Choroid plexus epithelial cell (primary cell): ENCODE data around the gene PAGE5.

Experiments used
- DNase-seq: peaks from one replicate; pipeline ENCODE4 v3.0.0-alpha.2; 2010; ENCODE audit warnings: low read depth
- H3K4me3 ChIP-seq: 2 replicates; pipeline ENCODE4 v1.5.1; 2011; ENCODE audit warnings: low read depth, mild to moderate bottlenecking, control low read depth, low read length, moderate library complexity
- TF ChIP-seq, protein P1 (sequence below): conservative IDR thresholded peaks from 2 replicates; pipeline ENCODE4 v1.5.1; 2011; ENCODE audit warnings: low read depth, mild to moderate bottlenecking, control low read depth, inconsistent platforms, low read length, moderate library complexity

The PAGE5 gene, protein sequence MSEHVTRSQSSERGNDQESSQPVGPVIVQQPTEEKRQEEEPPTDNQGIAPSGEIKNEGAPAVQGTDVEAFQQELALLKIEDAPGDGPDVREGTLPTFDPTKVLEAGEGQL

DNA sequence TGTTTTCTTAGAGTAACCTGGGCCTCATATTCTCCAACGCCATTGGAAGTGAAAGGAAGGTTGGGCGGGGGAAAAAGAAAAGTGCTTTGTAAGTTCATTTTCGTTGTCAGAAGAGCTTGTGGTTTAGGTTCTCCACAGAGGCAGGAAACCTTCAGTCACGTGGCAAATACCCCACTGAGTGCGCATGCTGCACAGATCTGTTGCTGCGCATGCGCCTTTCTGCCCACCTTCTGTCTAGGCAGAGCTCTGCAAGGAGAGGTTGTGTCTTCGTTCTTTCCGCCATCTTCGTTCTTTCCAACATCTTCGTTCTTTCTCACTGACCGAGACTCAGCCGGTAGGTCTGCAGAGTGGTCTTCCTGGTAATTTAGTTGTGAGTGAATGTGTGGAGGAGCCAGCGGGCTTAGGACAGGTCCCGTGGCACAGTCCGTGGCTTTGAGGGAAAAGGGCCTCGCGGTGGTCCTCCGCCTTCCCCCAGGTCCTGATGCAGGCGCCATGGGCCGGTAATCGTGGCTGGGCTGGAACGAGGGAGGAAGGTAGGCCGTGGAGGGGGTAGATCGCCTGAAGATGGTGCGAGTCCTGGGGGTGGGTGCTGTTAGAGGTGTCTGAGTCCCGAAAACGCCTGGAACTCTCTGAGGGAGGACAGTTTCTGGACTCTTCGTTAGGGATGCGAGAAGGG is at the start of gene PAGE5:
TSS of gene PAGE5 (plus strand) at position 228 of the 676 bp plus-strand sequence. CDS start 1,037 bp downstream, outside the sequence.
- DNase-seq: no peak
- TF ChIP-seq, protein P1, sequence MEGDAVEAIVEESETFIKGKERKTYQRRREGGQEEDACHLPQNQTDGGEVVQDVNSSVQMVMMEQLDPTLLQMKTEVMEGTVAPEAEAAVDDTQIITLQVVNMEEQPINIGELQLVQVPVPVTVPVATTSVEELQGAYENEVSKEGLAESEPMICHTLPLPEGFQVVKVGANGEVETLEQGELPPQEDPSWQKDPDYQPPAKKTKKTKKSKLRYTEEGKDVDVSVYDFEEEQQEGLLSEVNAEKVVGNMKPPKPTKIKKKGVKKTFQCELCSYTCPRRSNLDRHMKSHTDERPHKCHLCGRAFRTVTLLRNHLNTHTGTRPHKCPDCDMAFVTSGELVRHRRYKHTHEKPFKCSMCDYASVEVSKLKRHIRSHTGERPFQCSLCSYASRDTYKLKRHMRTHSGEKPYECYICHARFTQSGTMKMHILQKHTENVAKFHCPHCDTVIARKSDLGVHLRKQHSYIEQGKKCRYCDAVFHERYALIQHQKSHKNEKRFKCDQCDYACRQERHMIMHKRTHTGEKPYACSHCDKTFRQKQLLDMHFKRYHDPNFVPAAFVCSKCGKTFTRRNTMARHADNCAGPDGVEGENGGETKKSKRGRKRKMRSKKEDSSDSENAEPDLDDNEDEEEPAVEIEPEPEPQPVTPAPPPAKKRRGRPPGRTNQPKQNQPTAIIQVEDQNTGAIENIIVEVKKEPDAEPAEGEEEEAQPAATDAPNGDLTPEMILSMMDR: no peak

DNA sequence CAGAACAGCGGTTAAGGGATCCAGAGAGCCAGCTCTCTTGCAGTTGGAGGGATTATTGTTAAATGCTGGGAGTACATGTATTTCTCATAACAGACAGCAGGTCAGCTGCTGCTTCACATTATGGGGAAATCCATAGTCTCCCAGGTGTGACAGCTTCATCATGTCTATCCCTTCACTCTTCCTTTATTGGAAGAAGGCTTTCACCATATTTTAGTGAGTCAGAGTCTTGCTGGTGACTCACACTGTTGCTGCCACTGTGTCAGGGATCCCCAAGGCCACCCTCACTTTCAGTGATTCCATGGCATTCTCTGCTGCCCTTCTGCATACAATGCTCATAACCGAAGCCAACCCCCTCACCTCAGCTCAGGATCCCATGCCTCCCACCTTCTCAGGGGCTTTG is 32.9 kb upstream of the PAGE5 start:
- TF ChIP-seq, protein P1: no peak
- H3K4me3 ChIP-seq: no peak overlapping the region
- DNase-seq: no peak

More for the DNA sequence above, at the start of gene PAGE5:
- no peak within 1 kb of the TSS for H3K4me3 ChIP-seq

DNA sequence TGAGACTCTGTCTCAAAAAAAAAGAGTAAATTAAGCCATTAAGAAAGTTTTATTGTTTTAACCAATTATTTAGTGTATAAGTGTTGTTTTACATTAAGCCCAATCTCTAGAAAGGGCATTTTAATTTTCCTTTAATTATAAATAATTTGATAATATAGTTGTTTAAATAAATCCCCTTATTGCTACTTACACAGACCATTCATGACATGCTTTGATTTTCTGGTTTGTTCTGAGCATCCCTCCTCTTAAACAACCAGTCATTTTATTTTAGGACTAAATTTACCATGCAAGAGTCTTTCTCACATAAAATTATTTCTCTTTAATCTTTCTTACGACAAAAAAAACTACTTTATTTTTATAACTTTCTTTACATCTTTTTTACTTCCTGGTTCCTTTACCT is 23.5 kb upstream of the PAGE5 start:
- no peak overlapping the region for H3K4me3 ChIP-seq
- TF ChIP-seq, protein P1: no peak
- no peak for DNase-seq

DNA sequence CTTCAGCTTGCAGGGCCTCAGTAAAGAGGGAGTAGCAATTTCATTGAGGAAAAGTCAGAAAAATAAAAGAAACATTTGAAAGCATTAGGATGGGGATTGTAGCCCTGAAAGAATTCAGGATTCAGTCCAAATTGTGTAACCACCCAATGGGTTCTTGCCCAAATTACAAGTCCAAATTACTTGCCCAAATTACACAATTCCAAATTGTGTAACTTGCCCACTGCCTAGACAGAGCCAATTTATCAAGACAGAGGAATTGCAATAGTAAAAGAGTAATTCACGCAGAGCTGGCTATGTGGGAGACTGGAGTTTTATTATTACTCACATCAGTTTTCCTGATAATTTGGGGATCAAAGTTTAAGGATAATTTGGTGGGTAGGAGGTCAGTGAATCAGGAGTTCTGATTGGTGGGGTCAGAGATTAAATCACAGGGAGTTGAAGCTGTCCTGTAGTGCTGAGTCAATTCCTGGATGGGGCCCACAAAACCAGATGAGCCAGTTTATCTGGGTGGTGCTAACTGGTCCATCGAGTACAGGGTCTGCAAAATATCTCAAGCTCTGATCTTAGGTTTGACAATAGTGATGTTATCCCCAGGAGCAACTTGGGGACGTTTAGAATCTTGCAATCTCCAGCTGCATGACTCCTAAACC is 18.1 kb upstream of the PAGE5 start:
- TF ChIP-seq, protein P1: no peak
- no peak for DNase-seq
- no peak overlapping the region for H3K4me3 ChIP-seq

DNA sequence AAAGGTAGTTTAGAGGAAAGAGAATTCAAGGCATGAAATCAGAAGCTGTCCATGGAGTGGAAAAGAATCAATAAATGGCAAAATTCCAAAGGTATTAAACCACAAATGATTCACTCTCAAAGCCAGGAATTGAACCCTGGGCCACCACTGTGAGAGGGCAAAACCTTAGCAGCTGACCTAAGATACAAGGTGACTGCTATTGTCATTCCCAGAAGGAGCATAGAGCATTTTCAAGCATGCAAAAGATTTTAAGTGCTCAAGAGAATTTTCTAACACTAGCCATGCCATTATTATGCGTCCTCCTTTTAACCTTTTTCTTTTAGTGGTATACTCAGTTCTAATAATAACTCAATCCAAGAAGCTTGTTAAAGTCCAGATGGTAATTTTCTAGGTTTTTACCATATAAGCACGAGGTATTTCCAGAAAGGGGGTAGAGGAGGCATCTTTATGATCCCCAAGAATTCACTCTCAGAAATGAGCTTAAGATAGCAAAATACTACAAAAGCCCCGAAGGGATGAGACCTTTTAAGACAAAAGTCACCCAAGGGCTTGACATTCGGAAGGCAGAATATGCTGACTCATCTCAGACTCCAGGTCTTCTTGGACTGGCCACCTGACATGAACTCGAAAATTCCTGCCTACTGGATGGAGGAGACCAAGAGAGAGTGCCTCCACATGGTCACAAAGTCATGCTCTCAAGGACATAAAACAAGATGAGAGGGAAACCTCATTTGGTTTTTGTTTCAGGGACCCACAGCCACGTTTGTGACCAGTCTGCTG is 13.8 kb upstream of the PAGE5 start:
- no peak overlapping the region for H3K4me3 ChIP-seq
- no peak for DNase-seq
- TF ChIP-seq, protein P1: no peak

DNA sequence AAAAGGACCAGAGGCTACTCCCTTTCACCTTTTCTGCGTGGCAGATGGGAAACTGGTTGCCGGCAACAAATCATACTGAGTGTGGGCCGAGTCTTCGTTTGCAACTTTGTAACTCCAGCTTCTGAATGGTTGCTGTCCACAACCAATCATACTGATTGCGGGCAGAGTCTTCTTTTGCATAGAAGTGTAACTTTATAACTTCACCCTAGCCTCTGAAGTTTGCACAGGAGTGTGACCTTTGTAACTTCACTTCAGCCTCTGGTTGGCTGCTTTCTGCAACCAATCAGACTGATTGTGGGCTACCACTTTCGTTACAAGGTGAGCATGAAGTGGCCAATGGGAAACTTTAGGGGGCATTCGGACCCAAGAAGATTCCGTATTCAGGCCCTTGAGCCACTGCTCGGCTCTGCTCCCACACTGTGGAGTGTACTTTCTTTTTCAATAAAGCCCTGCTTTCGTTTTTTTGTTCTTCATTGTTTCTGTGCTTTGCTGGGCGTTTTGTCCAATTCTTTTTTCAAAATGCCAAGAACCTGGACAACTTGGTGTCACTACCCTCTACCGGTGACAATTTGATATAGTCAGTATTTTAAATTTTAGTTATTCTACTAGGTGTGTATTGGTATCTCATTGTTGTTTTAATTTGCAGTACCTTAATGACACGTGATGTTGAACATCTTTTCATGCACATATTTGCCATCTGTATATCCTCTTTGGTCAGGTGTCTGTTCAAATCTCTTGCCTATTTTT is 9.0 kb upstream of the PAGE5 start:
- TF ChIP-seq, protein P1: no peak
- no peak for DNase-seq

More for the DNA sequence above, 9.0 kb upstream of the PAGE5 start:
- no peak overlapping the region for H3K4me3 ChIP-seq
